ENCODE data around the gene EYA3. TPM values are rescaled to one million over a fixed set of nuclear protein-coding genes. Genes with fewer than 3 reads are reported as not detected.
"Not testable (repeated sequence)": the region's sequence is repeated elsewhere in the genome, so short reads cannot be mapped to it uniquely, and the experiment has no call there.

The EYA3 gene
- total and polyA plus RNA-seq, 10 of the 15 experiments (the other 5 are each of a cell fraction or from before 2014, with no cell fraction given), result 13.0 to 46.6 (median 23.4) TPM

DNA sequence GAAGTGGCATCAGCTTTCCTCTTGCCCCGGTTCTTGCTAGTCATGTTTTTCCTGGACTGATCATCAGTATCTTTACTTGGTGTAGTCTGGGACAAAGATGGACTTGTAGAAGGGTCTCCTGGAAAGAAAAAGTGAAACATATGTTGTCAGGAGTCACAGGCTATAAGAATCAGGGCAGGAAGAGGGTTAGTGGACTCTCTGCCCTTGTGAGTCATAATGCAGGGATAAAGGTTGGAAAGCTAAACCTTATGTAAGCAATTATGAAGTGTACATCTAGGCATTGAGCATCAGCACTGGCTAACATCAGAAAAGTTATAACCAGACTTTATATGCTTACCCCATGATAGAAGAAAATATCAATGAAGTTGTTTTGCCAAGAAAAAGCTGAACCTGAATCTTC lies 77.4 kb downstream of the EYA3 start:
- ChIA-PET CTCF (interaction anchor here (1.3 to 1.4 kb wide), 2 partner anchors 16 to 76 kb away, joined by 3 to 4 read pairs; no protein-coding TSS in a partner anchor), SMC1A (ENCODE audit: uncharacterized antibody, unreplicated experiment) (interaction anchor here (1.8 kb wide), 1 partner anchor 22 kb away, joined by 4 read pairs; no protein-coding TSS in a partner anchor), POLR2A (no interaction called here), RAD21 (ENCODE audit: unreplicated experiment) (interaction anchor here (1.0 kb wide), 1 partner anchor 198 kb away, joined by 3 read pairs; no protein-coding TSS in a partner anchor)
- TF ChIP-seq, protein P1, sequence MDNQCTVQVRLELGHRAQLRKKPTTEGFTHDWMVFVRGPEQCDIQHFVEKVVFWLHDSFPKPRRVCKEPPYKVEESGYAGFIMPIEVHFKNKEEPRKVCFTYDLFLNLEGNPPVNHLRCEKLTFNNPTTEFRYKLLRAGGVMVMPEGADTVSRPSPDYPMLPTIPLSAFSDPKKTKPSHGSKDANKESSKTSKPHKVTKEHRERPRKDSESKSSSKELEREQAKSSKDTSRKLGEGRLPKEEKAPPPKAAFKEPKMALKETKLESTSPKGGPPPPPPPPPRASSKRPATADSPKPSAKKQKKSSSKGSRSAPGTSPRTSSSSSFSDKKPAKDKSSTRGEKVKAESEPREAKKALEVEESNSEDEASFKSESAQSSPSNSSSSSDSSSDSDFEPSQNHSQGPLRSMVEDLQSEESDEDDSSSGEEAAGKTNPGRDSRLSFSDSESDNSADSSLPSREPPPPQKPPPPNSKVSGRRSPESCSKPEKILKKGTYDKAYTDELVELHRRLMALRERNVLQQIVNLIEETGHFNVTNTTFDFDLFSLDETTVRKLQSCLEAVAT (IDR thresholded peaks at IDR 0.05), result no peak
- no peak for TF ChIP-seq CBX5 (IDR thresholded peaks at IDR 0.05; ENCODE audit: low read depth)
- TF ChIP-seq, protein P2, sequence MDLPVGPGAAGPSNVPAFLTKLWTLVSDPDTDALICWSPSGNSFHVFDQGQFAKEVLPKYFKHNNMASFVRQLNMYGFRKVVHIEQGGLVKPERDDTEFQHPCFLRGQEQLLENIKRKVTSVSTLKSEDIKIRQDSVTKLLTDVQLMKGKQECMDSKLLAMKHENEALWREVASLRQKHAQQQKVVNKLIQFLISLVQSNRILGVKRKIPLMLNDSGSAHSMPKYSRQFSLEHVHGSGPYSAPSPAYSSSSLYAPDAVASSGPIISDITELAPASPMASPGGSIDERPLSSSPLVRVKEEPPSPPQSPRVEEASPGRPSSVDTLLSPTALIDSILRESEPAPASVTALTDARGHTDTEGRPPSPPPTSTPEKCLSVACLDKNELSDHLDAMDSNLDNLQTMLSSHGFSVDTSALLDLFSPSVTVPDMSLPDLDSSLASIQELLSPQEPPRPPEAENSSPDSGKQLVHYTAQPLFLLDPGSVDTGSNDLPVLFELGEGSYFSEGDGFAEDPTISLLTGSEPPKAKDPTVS (IDR thresholded peaks at IDR 0.05; ENCODE audit: low read depth, low read length), result no peak
- TF ChIP-seq CHD4 (IDR thresholded peaks at IDR 0.05), result no peak
- no peak for TF ChIP-seq BMI1 (IDR thresholded peaks at IDR 0.05; ENCODE audit: borderline replicate concordance)
- no peak for TF ChIP-seq YBX1 (IDR thresholded peaks at IDR 0.05)
- TF ChIP-seq SUPT20H (IDR thresholded peaks at IDR 0.05; ENCODE audit: borderline replicate concordance, control insufficient read depth, low read depth, low read length), result no peak
- no peak for TF ChIP-seq TBL1XR1 (IDR thresholded peaks at IDR 0.05; ENCODE audit: low read depth, low read length)
- no peak overlapping the region for H2AFZ ChIP-seq (ENCODE audit: control insufficient read depth, low read depth, low read length)
- no peak overlapping the region for H3K27ac ChIP-seq (ENCODE audit: control insufficient read depth, insufficient read depth)
- intact Hi-C loops (cut with micrococcal nuclease; ENCODE audit: unreplicated experiment), result loop anchor here (10.0 kb wide), 1 partner anchor 204 kb away; no protein-coding TSS in a partner anchor
- no TSS peak for BruUV-seq (replicated peaks)
- in situ Hi-C loops (cut with MboI), result no loop called here
- H4K20me1 ChIP-seq (ENCODE audit: control insufficient read depth, insufficient read depth), result no peaks in the 10 kb centered on the region
- no peak overlapping the region for H3K9ac ChIP-seq (ENCODE audit: control insufficient read depth, insufficient read depth, low read length)
- ATAC-seq, result no peak
- no peak overlapping the region for H3K4me2 ChIP-seq (ENCODE audit: control insufficient read depth, insufficient read depth)
- H3K79me2 ChIP-seq (ENCODE audit: control insufficient read depth, insufficient read depth, low read length), result no peaks in the 10 kb centered on the region
- FAIRE-seq, result no peak
- H3K36me3 ChIP-seq (ENCODE audit: control insufficient read depth in 2 of 2, insufficient read depth in 2 of 2, low read length in 1 of 2), result peaks cover 3 to 24% of the 10 kb centered on the region in 2 experiments
- H3K4me1 ChIP-seq (ENCODE audit: control insufficient read depth, insufficient read depth, low read length), result no peaks in the 10 kb centered on the region
- no peaks in the 10 kb centered on the region for H3K27me3 ChIP-seq (replicated peaks in 1 of 2; ENCODE audit: control insufficient read depth in 2 of 2, insufficient read depth in 2 of 2, low read length in 1 of 2)
- DNase-seq (ENCODE audit: low read depth, low spot score), result no peak
- H3K4me3 ChIP-seq, result no peak overlapping the region
- 90% methylated on average over 1 of the region's 1 CpG for WGBS (ENCODE audit: insufficient coverage, insufficient replicate concordance, low lambda C conversion rate, missing lambda C conversion rate)
- no peaks in the 10 kb centered on the region for H3K9me3 ChIP-seq (replicated peaks; ENCODE audit: control insufficient read depth, insufficient read depth, low read length)

DNA sequence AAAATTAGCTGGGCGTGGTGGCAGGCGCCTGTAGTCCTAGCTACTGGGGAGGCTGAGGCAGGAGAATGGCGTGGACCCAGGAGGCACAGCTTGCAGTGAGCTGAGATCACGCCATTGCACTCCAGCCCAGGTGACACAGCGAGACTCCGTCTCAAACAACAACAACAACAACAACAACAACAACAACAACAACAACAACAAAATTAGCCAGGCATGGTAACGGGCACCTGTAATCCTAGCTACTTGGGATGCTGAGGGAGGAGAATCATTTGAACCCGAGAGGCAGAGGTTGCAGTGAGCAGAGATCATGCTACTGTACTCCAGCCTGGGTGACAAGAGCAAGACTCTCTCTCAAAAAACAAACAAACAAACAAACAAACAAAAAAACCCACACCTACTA lies 85.3 kb downstream of the EYA3 start:
- H3K9ac ChIP-seq (ENCODE audit: control insufficient read depth, insufficient read depth, low read length); BruUV-seq (replicated peaks); in situ Hi-C loops (cut with MboI); FAIRE-seq; H3K4me1 ChIP-seq (ENCODE audit: control insufficient read depth, insufficient read depth, low read length); H3K79me2 ChIP-seq (ENCODE audit: control insufficient read depth, insufficient read depth, low read length); CTCF ChIA-PET; DNase-seq (ENCODE audit: low read depth, low spot score); intact Hi-C loops (cut with micrococcal nuclease; ENCODE audit: unreplicated experiment); H3K9me3 ChIP-seq (replicated peaks; ENCODE audit: control insufficient read depth, insufficient read depth, low read length); ATAC-seq; H3K4me3 ChIP-seq; H2AFZ ChIP-seq (ENCODE audit: control insufficient read depth, low read depth, low read length); H3K4me2 ChIP-seq (ENCODE audit: control insufficient read depth, insufficient read depth); H4K20me1 ChIP-seq (ENCODE audit: control insufficient read depth, insufficient read depth); H3K27me3 ChIP-seq (replicated peaks in 1 of 2; ENCODE audit: control insufficient read depth in 2 of 2, insufficient read depth in 2 of 2, low read length in 1 of 2); H3K27ac ChIP-seq (ENCODE audit: control insufficient read depth, insufficient read depth): not testable (repeated sequence)
- SMC1A ChIA-PET (ENCODE audit: uncharacterized antibody, unreplicated experiment), result interaction anchor here (0.7 to 1.5 kb wide), 3 partner anchors 28 to 211 kb away, joined by 3 to 6 read pairs (median 4); no protein-coding TSS in a partner anchor
- peaks cover 4 to 20% of the 10 kb centered on the region in 2 experiments for H3K36me3 ChIP-seq (ENCODE audit: control insufficient read depth in 2 of 2, insufficient read depth in 2 of 2, low read length in 1 of 2)
- POLR2A ChIA-PET, result interaction anchor here (0.6 kb wide), 2 partner anchors 246 to 630 kb away, joined by 4 read pairs; no protein-coding TSS in a partner anchor
- RAD21 ChIA-PET (ENCODE audit: unreplicated experiment), result interaction anchor here (1.2 kb wide), 1 partner anchor 85 kb away, joined by 3 read pairs; no protein-coding TSS in a partner anchor
- 98% methylated on average over 8 of the region's 8 CpGs for WGBS (ENCODE audit: insufficient coverage, insufficient replicate concordance, low lambda C conversion rate, missing lambda C conversion rate)
